ENCODE measurements around the gene ITGB1. TPM values are rescaled to one million over a fixed set of nuclear protein-coding genes. Genes with fewer than 3 reads are reported as not detected.

The ITGB1 gene
- total and polyA plus RNA-seq, 9 of the 15 experiments (the other 6 are each of a cell fraction or from before 2014, with no cell fraction given): 40.2 to 194 (median 155) TPM

DNA sequence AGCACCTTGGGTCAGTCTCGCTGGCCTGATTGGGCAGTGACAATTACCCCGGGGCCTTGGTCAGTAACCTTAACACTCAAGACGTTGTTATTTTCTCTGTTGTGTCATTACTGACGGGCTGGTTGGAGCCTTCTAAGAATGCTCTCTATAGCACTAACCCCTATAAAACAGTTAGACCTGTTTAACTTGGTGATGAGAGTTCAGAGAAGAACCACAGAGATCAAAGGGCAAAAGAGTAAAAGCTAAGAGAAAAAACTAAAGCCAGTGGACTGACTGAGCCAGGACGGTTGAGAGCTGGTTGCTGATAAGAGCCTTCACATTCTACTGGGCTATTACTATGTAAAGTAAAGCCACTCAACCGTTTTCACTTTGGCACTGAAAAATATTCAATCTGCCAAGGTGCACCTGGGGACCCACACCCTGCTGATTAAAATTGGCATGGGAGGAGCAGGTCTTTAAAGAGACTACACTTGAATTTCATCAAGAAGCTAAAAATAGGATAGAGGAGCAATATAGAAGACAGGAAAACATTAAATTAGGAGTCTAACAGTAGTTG is 13.6 kb upstream of the ITGB1 start (continued):
- no peak for TF ChIP-seq RBM25 (IDR thresholded peaks at IDR 0.05; ENCODE audit: low read depth, low read length, severe bottlenecking)
- no peak for TF ChIP-seq KLF1 (tag; IDR thresholded peaks at IDR 0.05)
- no peak for TF ChIP-seq FOXJ3 (CRISPR knock-in tag; IDR thresholded peaks at IDR 0.05)
- TF ChIP-seq ARID2 (IDR thresholded peaks at IDR 0.05): no peak
- TF ChIP-seq CBFA2T3 (IDR thresholded peaks at IDR 0.05): peak; percentile 84
- no peak for TF ChIP-seq ARHGAP35 (IDR thresholded peaks at IDR 0.05; ENCODE audit: partially characterized antibody)
- no peak for TF ChIP-seq ZNF586 (CRISPR knock-in tag; conservative IDR thresholded peaks at IDR 0.05)
- TF ChIP-seq, protein P1, sequence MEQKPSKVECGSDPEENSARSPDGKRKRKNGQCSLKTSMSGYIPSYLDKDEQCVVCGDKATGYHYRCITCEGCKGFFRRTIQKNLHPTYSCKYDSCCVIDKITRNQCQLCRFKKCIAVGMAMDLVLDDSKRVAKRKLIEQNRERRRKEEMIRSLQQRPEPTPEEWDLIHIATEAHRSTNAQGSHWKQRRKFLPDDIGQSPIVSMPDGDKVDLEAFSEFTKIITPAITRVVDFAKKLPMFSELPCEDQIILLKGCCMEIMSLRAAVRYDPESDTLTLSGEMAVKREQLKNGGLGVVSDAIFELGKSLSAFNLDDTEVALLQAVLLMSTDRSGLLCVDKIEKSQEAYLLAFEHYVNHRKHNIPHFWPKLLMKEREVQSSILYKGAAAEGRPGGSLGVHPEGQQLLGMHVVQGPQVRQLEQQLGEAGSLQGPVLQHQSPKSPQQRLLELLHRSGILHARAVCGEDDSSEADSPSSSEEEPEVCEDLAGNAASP (IDR thresholded peaks at IDR 0.05): no peak
- no peak for TF ChIP-seq ZSCAN32 (CRISPR knock-in tag; IDR thresholded peaks at IDR 0.05)
- no peak for TF ChIP-seq MAFF (IDR thresholded peaks at IDR 0.05; ENCODE audit: low read length)
- no peak for TF ChIP-seq GATAD2B (IDR thresholded peaks at IDR 0.05; ENCODE audit: borderline replicate concordance)
- TF ChIP-seq BMI1 (IDR thresholded peaks at IDR 0.05; ENCODE audit: low read length): no peak
- no peak for TF ChIP-seq ELF4 (CRISPR knock-in tag; IDR thresholded peaks at IDR 0.05)
- TF ChIP-seq MBD2 (IDR thresholded peaks at IDR 0.05; ENCODE audit: borderline replicate concordance, low read depth): peak; percentile 30; the same call in 1 of the 2 replicates
- TF ChIP-seq, protein P2, sequence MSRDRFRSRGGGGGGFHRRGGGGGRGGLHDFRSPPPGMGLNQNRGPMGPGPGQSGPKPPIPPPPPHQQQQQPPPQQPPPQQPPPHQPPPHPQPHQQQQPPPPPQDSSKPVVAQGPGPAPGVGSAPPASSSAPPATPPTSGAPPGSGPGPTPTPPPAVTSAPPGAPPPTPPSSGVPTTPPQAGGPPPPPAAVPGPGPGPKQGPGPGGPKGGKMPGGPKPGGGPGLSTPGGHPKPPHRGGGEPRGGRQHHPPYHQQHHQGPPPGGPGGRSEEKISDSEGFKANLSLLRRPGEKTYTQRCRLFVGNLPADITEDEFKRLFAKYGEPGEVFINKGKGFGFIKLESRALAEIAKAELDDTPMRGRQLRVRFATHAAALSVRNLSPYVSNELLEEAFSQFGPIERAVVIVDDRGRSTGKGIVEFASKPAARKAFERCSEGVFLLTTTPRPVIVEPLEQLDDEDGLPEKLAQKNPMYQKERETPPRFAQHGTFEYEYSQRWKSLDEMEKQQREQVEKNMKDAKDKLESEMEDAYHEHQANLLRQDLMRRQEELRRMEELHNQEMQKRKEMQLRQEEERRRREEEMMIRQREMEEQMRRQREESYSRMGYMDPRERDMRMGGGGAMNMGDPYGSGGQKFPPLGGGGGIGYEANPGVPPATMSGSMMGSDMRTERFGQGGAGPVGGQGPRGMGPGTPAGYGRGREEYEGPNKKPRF (IDR thresholded peaks at IDR 0.05; ENCODE audit: low read depth, low read length): no peak
- TF ChIP-seq MAFG (tag; conservative IDR thresholded peaks at IDR 0.05): no peak
- no peak for TF ChIP-seq SRF (CRISPR knock-in tag; IDR thresholded peaks at IDR 0.05)
- no peak for TF ChIP-seq ZFX (CRISPR knock-in tag; IDR thresholded peaks at IDR 0.05)
- TF ChIP-seq, protein P3, sequence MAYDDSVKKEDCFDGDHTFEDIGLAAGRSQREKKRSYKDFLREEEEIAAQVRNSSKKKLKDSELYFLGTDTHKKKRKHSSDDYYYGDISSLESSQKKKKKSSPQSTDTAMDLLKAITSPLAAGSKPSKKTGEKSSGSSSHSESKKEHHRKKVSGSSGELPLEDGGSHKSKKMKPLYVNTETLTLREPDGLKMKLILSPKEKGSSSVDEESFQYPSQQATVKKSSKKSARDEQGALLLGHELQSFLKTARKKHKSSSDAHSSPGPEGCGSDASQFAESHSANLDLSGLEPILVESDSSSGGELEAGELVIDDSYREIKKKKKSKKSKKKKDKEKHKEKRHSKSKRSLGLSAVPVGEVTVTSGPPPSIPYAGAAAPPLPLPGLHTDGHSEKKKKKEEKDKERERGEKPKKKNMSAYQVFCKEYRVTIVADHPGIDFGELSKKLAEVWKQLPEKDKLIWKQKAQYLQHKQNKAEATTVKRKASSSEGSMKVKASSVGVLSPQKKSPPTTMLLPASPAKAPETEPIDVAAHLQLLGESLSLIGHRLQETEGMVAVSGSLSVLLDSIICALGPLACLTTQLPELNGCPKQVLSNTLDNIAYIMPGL (CRISPR knock-in tag; IDR thresholded peaks at IDR 0.05): no peak
- TF ChIP-seq ZNF347 (CRISPR knock-in tag; IDR thresholded peaks at IDR 0.05; ENCODE audit: low read depth): no peak
- TF ChIP-seq SMARCB1 (IDR thresholded peaks at IDR 0.05; ENCODE audit: insufficient read length, low read depth): no peak
- no peak for TF ChIP-seq TARDBP (IDR thresholded peaks at IDR 0.05)
- TF ChIP-seq ILK (tag; IDR thresholded peaks at IDR 0.05; ENCODE audit: borderline replicate concordance, low read depth): no peak
- TF ChIP-seq, protein P4, sequence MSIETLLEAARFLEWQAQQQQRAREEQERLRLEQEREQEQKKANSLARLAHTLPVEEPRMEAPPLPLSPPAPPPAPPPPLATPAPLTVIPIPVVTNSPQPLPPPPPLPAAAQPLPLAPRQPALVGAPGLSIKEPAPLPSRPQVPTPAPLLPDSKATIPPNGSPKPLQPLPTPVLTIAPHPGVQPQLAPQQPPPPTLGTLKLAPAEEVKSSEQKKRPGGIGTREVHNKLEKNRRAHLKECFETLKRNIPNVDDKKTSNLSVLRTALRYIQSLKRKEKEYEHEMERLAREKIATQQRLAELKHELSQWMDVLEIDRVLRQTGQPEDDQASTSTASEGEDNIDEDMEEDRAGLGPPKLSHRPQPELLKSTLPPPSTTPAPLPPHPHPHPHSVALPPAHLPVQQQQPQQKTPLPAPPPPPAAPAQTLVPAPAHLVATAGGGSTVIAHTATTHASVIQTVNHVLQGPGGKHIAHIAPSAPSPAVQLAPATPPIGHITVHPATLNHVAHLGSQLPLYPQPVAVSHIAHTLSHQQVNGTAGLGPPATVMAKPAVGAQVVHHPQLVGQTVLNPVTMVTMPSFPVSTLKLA (conservative IDR thresholded peaks at IDR 0.05): 0 out of 4 replicates have a peak, but pooled peaks of 1 of the 2 experiments have one; percentile 18
